UCSD-AML1 (cell line): ENCODE data around the gene P2RY11.

Source experiments
- DNase-seq: peaks from one replicate; lab custom pipeline; 2025; ENCODE audit not compliant: unreplicated experiment; lab: John Stamatoyannopoulos, UW

P2RY11 gene

DNA sequence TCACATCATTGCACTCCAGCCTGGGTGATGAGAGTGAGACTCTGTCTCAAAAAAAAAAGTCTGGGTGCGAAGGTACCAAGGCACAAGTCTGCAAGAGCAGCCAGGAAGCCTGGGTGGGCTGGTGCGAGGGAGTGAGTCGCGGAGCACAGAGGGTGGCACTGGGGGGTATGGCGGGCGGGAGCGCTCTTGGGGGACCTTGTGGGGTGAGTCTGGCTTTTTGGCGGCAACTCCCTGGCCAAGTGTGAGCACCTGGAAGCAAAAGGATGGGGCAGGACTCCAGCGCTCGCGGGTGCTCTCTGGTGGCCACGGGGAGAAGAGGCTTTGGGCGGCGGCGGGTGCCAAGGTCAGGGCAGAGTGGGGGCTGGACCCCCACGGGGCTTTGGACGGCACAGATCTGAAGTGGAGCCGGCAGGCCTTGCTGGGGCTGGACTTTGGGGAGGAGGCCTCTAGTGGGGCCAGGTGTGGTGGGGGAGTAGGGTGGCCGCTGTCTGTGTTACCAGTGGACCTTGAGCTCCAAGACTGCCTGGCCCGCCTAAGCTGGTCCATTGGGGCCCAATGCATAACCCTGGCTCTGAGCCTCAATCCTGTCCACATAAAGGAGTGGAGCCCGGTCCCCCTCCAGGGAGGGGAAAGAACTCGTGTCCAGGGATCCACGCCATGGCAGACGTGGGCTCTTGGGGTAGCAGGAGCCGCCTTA is 1.6 kb downstream of the P2RY11 start:
- peak; percentile 27 for DNase-seq

DNA sequence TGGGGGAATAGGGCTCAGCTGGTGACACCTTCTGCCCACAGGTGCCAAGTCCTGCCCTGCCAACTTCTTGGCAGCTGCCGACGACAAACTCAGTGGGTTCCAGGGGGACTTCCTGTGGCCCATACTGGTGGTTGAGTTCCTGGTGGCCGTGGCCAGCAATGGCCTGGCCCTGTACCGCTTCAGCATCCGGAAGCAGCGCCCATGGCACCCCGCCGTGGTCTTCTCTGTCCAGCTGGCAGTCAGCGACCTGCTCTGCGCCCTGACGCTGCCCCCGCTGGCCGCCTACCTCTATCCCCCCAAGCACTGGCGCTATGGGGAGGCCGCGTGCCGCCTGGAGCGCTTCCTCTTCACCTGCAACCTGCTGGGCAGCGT is 2.1 kb downstream of the P2RY11 start:
- no peak for DNase-seq

GRCh38 chr19:10113964-10114650 is 2.6 kb downstream of the P2RY11 start:
- peak; percentile 20 for DNase-seq

- no peak for DNase-seq
Measured at GRCh38 chr19:10114651-10115391, 3.3 kb downstream of the P2RY11 start.

GRCh38 chr19:10115392-10116084 is 4.0 kb downstream of the P2RY11 start:
- DNase-seq: no peak

DNA sequence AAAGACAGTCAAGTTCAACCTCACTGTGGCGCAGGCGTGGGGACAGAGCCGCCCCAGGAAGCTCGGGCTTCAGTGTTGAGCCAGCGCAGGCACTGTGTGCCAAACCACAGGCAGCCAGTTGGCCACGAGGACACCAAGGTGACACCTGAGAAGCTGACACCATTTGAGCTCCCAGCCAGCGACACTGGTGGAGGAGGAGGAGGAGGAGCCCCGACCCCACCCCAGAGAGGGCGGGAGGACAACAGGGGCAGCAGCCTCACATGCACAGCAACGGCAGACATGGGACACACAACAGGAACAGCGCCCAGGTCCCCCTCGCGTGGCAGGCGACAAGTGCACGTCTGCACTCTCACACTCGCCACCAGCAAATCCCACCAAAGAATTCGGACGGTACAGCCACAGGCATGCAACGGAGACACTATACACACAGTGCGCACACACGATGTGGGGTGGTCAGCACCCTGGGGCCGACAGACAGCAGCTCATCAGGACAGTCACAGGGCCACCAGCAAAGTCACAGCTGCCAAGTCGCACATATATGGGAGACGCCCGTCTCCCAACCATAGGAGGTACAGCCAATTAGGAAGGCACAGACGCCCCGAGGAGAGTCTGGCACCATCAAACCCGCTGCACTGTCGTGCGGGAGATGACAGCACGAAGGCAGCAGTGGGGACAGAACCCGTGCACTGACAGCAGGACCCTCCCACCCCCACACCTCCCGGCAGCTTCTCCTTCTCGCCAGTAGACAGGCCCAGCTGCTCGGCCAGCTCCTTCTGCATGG is 4.8 kb downstream of the P2RY11 start:
- no peak for DNase-seq

DNA sequence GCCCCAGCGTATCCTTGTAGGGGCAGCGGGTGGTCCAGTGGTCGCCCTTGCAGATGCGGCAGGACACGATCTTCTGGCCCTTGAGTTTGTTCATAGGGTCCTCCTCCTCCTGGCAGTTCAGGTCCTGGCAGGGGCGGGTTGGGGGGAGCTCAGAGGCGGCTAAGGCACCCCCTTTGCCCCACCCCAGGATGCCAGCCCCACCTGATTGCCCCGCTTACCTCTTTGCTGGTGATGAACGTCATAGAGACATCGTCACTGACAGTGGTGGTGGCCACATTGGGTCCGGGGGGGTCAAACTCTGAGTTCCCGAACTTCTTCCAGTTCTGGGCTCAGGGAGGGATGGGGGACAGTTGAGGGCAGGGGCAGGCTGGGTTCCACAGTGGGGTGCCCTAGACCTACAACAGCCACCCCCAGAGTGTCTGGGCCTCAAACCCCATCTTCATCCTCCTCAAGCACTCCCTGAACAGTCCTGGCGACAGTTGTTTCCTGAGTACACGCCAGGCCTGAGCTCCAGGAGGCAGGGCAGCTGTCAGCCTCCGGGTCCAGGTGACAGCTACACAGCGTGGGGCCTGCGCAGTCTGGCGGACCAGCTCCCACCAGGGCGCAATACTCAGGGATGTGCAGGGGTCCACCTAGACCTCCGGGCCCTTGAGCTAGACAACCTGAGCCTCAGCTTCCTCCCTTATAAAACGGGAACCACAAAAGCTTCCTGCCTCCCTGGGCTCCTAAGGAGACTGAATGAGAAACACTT is 5.5 kb downstream of the P2RY11 start:
- no peak for DNase-seq

- DNase-seq: no peak
Measured at GRCh38 chr19:10118960-10119359, 7.5 kb downstream of the P2RY11 start.

DNA sequence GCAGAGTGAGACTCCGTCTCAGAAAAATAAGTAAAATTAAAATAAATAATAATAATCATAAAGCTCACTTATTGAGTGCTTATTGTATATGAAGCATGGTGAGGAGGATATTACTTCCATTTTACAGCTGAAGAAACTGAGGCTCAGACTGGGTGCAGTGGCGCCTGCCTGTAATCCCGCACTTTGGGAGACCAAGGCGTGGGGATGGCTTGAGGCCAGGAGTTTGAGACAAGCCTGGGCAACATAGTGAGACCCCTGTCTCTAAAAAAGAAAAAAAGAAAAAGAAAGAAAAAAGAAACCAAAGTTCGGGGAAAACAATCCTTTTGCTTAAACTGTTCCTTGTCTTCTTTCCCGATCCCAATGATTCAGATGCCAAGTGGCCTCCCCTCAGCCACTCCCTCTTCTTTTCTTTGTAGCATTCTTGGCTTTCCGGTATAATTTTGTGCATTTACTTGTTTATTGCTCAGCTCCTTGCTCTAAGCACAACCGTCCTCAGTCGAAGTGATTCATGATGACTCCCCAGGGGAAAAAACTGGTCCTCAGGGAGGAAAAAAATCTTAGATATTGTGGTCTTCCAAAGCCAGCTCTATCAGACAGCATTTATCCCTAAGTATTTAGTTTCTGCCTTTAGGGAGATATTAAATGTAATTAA is 9.2 kb downstream of the P2RY11 start:
- DNase-seq: no peak

- no peak for DNase-seq
Measured at GRCh38 chr19:10122045-10122444, 10.6 kb downstream of the P2RY11 start.

DNA sequence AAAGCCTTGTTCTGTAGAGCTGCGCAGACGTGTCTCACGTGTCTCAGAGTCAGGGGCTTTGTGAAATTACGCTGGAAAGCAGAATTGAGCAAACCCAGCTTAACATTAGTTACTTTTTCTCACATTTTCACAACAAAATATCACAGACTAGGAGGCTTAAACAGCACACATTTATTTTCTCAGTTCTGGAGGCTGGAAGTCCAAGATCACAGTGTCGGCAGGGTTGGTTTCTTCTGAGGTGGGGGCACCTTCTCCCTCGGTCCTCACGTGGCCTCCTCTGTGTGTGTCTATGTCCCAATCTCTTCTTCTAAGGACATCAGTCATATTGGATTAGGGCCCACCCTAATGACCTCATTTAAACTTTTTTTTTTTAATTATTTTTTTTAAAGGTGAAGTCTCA is 12.9 kb downstream of the P2RY11 start:
- DNase-seq: no peak

- no peak for DNase-seq
Measured at GRCh38 chr19:10126213-10126639, 14.7 kb downstream of the P2RY11 start.

GRCh38 chr19:10132905-10133304 is 21.4 kb downstream of the P2RY11 start:
- DNase-seq: no peak

GRCh38 chr19:10133596-10133995 is 22.1 kb downstream of the P2RY11 start:
- no peak for DNase-seq

- no peak for DNase-seq
Measured at GRCh38 chr19:10134040-10134439, 22.5 kb downstream of the P2RY11 start.

GRCh38 chr19:10135551-10136334 is 24.2 kb downstream of the P2RY11 start:
- no peak for DNase-seq

DNA sequence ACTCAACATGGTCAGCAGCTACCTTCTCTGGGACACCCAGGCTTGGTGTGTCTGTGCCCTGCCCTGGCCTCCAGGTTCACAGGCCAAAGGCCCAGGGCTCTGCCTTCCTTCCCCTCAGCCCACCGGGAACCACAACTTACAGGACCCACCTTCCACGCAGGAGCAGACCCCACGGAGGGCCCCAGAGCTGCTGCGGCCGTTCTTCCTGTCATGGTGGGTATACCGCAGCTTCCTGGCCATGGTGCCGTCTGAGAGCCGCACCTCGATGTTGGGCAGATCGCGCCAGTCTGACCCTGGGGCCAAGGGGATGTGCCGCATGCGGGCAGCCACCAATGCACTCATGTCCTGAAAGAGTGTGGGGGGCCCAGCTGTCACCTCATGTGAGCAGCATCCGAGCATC is 25.4 kb downstream of the P2RY11 start:
- DNase-seq: no peak

- no peak for DNase-seq
Measured at GRCh38 chr19:10137751-10138682, 26.5 kb downstream of the P2RY11 start.
